BJ (cell line): ENCODE data around the gene ACD. TPM values are rescaled to one million over a fixed set of nuclear protein-coding genes. Genes with fewer than 3 reads are reported as not detected.

ENCODE experiments used
- CTCF ChIA-PET: fragments of 350-600 bp; formaldehyde crosslinking; extraction: SDS; loops from one replicate; lab custom pipeline; 2021; ENCODE audit warnings: antibody characterized with exemption, inconsistent platforms; lab: Yijun Ruan, JAX
- POLR2A ChIA-PET: fragments of 300-600 bp; sonication (Branson Sonifier 250); formaldehyde crosslinking; extraction: SDS; loops from one replicate; lab custom pipeline; 2021; ENCODE audit warnings: antibody characterized with exemption; lab: Charles Lee
- DNase-seq: peaks from one replicate; pipeline ENCODE4 v3.0.0-alpha.2; 2011; ENCODE audit warnings: low read depth
- H3K27me3 ChIP-seq: 2 replicates; pipeline ENCODE4 v1.6.0; 2011; ENCODE audit warnings: low read length; ENCODE audit not compliant: control insufficient read depth, insufficient read depth
- H3K36me3 ChIP-seq: 2 replicates; pipeline ENCODE4 v1.5.1; 2011; ENCODE audit warnings: low read length; ENCODE audit not compliant: control insufficient read depth, insufficient read depth
- H3K4me3 ChIP-seq: 2 replicates; pipeline ENCODE4 v1.5.1; 2011; ENCODE audit warnings: low read depth, mild to moderate bottlenecking, control low read depth, low read length
- polyA plus RNA-seq: library from polyadenylated mRNA; depleted of rRNA; stranded (reverse); fragments of >200 nt; gene quantifications from 2 replicates; pipeline ENCODE4 v1.2.3, GENCODE V29; 2011
- TF ChIP-seq, protein P1 (sequence below): IDR thresholded peaks from 2 replicates; pipeline ENCODE4 v1.5.1; 2011; ENCODE audit warnings: low read depth, mild to moderate bottlenecking, control low read depth, inconsistent platforms, low read length, moderate library complexity; ENCODE audit not compliant: insufficient read depth

Gene ACD
- polyA plus RNA-seq, 1 experiment = 29.5 TPM

DNA sequence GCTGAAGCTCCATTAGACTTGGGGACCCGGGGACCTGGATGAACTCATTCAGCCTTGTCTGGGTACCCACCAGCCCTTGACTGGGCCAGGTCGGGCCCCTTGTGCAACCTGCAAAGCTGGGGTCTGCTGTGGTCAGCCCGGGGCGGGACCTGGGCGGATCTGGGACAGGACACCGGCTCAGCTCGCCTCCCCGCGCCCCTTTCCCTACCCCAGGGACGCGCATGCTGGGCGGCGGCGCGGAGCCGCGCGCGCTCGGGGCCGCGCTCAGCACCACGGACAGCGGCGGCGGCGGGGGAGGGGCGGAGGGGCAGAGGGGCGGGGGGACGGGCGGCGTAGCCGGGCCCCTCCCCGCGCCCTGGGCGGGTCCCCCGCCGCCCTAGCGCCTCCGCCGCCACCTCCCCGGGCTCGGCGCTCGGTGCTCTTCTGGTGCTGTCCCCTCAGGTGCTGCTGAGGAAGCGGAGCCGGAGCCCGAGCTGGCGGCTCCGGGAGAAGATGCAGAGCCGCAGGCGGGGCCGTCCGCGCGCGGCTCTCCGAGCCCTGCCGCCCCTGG lies 7.4 kb downstream of the ACD start:
- Histone ChIP-seq H3K27me3 (peaks cover 28% of the 10 kb centered on the region), H3K4me3 (peak overlapping the region; percentile 24), H3K36me3 (peaks cover 5% of the 10 kb centered on the region)
- TF ChIP-seq, protein P1, sequence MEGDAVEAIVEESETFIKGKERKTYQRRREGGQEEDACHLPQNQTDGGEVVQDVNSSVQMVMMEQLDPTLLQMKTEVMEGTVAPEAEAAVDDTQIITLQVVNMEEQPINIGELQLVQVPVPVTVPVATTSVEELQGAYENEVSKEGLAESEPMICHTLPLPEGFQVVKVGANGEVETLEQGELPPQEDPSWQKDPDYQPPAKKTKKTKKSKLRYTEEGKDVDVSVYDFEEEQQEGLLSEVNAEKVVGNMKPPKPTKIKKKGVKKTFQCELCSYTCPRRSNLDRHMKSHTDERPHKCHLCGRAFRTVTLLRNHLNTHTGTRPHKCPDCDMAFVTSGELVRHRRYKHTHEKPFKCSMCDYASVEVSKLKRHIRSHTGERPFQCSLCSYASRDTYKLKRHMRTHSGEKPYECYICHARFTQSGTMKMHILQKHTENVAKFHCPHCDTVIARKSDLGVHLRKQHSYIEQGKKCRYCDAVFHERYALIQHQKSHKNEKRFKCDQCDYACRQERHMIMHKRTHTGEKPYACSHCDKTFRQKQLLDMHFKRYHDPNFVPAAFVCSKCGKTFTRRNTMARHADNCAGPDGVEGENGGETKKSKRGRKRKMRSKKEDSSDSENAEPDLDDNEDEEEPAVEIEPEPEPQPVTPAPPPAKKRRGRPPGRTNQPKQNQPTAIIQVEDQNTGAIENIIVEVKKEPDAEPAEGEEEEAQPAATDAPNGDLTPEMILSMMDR = no peak
- POLR2A ChIA-PET = no interaction called here
- CTCF ChIA-PET = interaction anchor here (0.9 to 15.6 kb wide), 5 partner anchors 12 to 164 kb away, joined by 3 to 181 read pairs (median 10); partner anchors contain the start of gene CTCF
- DNase-seq = no peak

DNA sequence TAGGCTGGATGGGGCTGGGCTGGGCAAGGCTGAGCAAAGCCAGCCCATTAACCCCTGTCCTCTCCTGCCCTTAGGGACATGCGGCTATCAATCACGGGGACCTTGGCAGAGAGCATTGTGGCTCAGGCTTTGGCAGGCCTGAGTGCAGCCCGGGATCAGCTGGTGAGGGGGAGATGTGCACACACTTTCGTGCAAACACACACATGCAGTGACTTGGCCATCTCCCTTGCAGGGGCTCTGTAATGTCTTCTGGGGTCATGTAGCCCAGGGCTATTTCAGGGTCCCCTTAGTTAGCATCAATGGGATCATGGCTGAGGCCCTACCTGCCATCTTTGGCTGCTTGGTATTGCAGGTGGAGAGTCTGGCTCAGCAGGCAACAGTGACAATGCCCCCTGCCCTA lies 8.2 kb downstream of the ACD start:
- no peak overlapping the region for H3K4me3 ChIP-seq
- POLR2A ChIA-PET = no interaction called here
- CTCF ChIA-PET = interaction anchor here (0.9 to 15.6 kb wide), 5 partner anchors 13 to 163 kb away, joined by 3 to 181 read pairs (median 10); partner anchors contain the start of gene CTCF
- peaks cover 29% of the 10 kb centered on the region for H3K27me3 ChIP-seq
- TF ChIP-seq, protein P1 = no peak
- no peak for DNase-seq
- H3K36me3 ChIP-seq = no peaks in the 10 kb centered on the region

- Histone ChIP-seq H3K4me3 (no peak overlapping the region), H3K27me3 (peaks cover 35% of the 10 kb centered on the region), H3K36me3 (no peaks in the 10 kb centered on the region)
- TF ChIP-seq, protein P1 = no peak
- CTCF ChIA-PET = interaction anchor here (0.6 to 15.6 kb wide), 4 partner anchors 89 to 137 kb away, joined by 3 to 181 read pairs (median 13); partner anchors contain the start of gene CTCF
- POLR2A ChIA-PET = no interaction called here
- DNase-seq = no peak
These were observed 9.0 kb downstream of the ACD start for GRCh38 chr16:67651039-67651438.

DNA sequence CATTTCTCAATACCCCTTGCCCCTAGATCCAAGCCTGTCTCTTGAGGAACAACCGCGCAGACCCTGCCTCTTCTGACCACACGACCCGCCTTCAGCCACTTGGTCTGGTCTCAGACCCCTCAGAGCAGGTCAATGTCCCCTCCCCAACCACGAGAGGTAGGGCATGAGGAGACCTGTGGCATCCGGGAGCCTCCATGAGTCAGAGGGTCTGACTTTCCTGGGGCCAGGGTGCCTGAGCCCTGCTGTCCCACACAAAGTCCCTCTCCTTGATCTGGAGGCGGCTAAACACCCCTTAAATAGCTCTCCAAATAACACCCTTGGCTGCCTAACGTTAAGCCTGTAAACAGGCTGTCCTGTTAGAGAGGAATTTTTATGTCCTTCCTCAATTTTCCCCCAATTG lies 10.0 kb downstream of the ACD start:
- Histone ChIP-seq H3K36me3 (no peaks in the 10 kb centered on the region), H3K4me3 (no peak overlapping the region), H3K27me3 (peaks cover 40% of the 10 kb centered on the region)
- TF ChIP-seq, protein P1 = no peak
- ChIA-PET CTCF (interaction anchor here (2.8 to 15.6 kb wide), 2 partner anchors 103 to 129 kb away, joined by 16 to 181 read pairs; no protein-coding TSS in a partner anchor), POLR2A (no interaction called here)
- DNase-seq = no peak

- TF ChIP-seq, protein P1 = no peak
- no peaks in the 10 kb centered on the region for H3K36me3 ChIP-seq
- POLR2A ChIA-PET = no interaction called here
- no peak for DNase-seq
- H3K27me3 ChIP-seq = peaks cover 40% of the 10 kb centered on the region
- no peak overlapping the region for H3K4me3 ChIP-seq
- CTCF ChIA-PET = interaction anchor here (2.6 to 15.6 kb wide), 2 partner anchors 102 to 128 kb away, joined by 17 to 181 read pairs; no protein-coding TSS in a partner anchor
These were observed 10.5 kb downstream of the ACD start for GRCh38 chr16:67649494-67649931.
